Heart left ventricle (tissue), 16 donors: ENCODE measurements around the gene STPG4. TPM values are rescaled to one million over a fixed set of nuclear protein-coding genes. Genes with fewer than 3 reads are reported as not detected.
A peak's percentile ranks its signal among the peaks of the same experiment; 100 is the strongest.

Experiments
- ATAC-seq, 4 donors: fragments of 200-7000 bp; cut with Tn5 transposase; one replicate each; pipeline ENCODE4 v1.9.1; 2020 to 2022; ENCODE audit warnings: moderate library complexity in 4 of 4, mild to moderate bottlenecking in 3 of 4, moderate number of reproducible peaks in 1 of 4
- DNase-seq, 5 donors: peaks; one replicate each; pipeline ENCODE4 v3.0.0-alpha.2; 2020
- H3K27ac ChIP-seq, 12 donors: fragments of 200-600 bp; sonication (generic) in 4 of 12; one replicate each; pipeline versions ENCODE4 v1.5.0 to v1.8.0; 2016 to 2022; ENCODE audit warnings: mild to moderate bottlenecking in 2 of 12
- H3K27me3 ChIP-seq, 9 donors: fragments of 200-600 bp; sonication (generic) in 2 of 9; one replicate each; pipeline versions ENCODE4 v1.5.1 to v1.8.0; 2016 to 2022; ENCODE audit warnings: mild to moderate bottlenecking in 3 of 9
- H3K36me3 ChIP-seq, 9 donors: fragments of 200-600 bp; sonication (generic) in 2 of 9; one replicate each; pipeline versions ENCODE4 v1.5.0 to v1.8.0; 2018 to 2022; ENCODE audit warnings: mild to moderate bottlenecking in 2 of 9
- H3K4me1 ChIP-seq, 12 donors: fragments of 200-600 bp; sonication (generic) in 4 of 12; one replicate each; pipeline versions ENCODE4 v1.5.0 to v1.8.0; 2016 to 2022; ENCODE audit warnings: mild to moderate bottlenecking in 3 of 12
- H3K4me3 ChIP-seq, 12 donors: fragments of 200-600 bp; sonication (generic) in 4 of 12; one replicate each; pipeline versions ENCODE4 v1.5.0 to v1.8.0; 2017 to 2022; ENCODE audit warnings: mild to moderate bottlenecking in 9 of 12, moderate library complexity in 4 of 12
- H3K9me3 ChIP-seq, 12 donors: fragments of 200-600 bp; sonication (generic) in 4 of 12; one replicate each; pipeline versions ENCODE4 v1.5.0 to v1.8.0; 2016 to 2022; ENCODE audit warnings: mild to moderate bottlenecking in 1 of 12
- CTCF ChIP-seq, 12 donors: fragments of 200-600 bp; sonication (generic) in 4 of 12; IDR thresholded peaks; one replicate each; pipeline versions ENCODE4 v1.5.0 to v1.8.0; 2018 to 2022; ENCODE audit warnings: antibody characterized with exemption in 12 of 12, mild to moderate bottlenecking in 5 of 12
- POLR2A ChIP-seq, 2 donors: fragments of 450-650 bp; IDR thresholded peaks; one replicate each; pipeline ENCODE4 v1.6.1; 2017; ENCODE audit warnings: antibody characterized with exemption in 2 of 2, mild to moderate bottlenecking in 2 of 2, moderate library complexity in 2 of 2
- WGBS, 4 donors: extraction: QIAGEN DNeasy Blood & Tissue Kit in 2 of 4; methylation state at CpG; one replicate each; pipeline versions ENCODE4 v1.1.5 to v1.1.7; 2013 to 2018; 5-methylcytosine and 5-hydroxymethylcytosine counted together
- intact Hi-C, 10 donors: fragments of 100-400 bp; cut with DNase I; formaldehyde crosslinking; loops; one replicate each; pipeline versions ENCODE4 v1.11.1 to v1.14.2; 2022
- polyA plus RNA-seq, 2 donors: library from polyadenylated mRNA; stranded (reverse); fragments of 200-250 nt; gene quantifications; one replicate each; pipeline ENCODE4 v1.2.3, GENCODE V29; 2013
- total RNA-seq, 9 donors: library from RNA; depleted of rRNA in 2 of 9; stranded (reverse); fragments of >200 nt in 2 of 9; fragmentation: NEBNext Ultra II Directional in 3 of 9; extraction: Animal tissue kit (Norgen Biotek cat#: 25700) in 3 of 9; gene quantifications; one replicate each; pipeline versions ENCODE4 v1.1.0 to v1.2.4, GENCODE V29; 2016 to 2023
- donor health status: ischemic (EF 13 %, LVEDD 7.1; RV severe dilation, severe dysfunction).
- donor health status: healthy with polysubstance abuse.
- donor health status: DM: no; HTN: yes; CAD: no.
- donor health status: DM: no; HTN: no; CAD: no.
- donor health status: ischemic (EF 25% LVEDD 6.9; RV normal size, moderate dysfunction).
- donor health status: ischemic (EF 25% LVEDD 5.7; RV mildly dilated, moderate dysfunction).
- donor health status: healthy.
- donor health status: DM: yes; HTN: yes; CAD: no.
- donor health status: ischemic (EF 35%, LVEDD 5.7; RV mildly dilated, moderate dysfunction).
- donor health status: nonischemic (EF 11% LVEDD 7.7; RV severe dilation, severe dysfunction).
- donor health status: DM: yes; HTN: yes; CAD: no.
- donor health status: PGD.
- donor health status: ischemic (EF 29% LVEDD 5.4; RV normal size, mild dysfunction).
- donor health status: nonischemic (EF 23%, LVEDD 6.1; RV moderate dilation, normal function).

STPG4 gene
- total and polyA plus RNA-seq, 11 donors = 0.52 TPM; not detected in 10

- H3K27ac ChIP-seq = no peak overlapping the region
- ATAC-seq = no peak
Observed at GRCh38 chr2:47179388-47179787, 24.3 kb upstream of the STPG4 start.

DNA sequence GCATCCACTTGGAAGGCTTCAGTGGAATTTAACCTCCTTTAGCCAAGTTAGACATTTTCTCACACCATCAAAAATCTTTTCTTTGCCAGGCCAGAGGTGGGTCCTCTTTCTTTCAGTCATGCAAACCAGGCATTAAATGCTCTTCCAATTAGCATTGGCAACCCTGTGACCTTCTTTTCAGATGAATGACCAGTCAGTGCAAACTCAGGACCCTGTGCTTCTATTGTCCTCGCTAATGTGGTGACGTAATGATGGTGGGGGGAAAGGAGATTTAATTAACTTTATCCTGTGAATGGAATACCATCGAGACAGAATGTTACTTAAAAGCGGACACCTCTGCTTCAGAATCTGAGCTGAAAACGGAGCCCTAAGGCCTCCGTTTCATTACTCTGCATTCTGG lies 23.2 kb upstream of the STPG4 start:
- DNase-seq (no peak), ATAC-seq (no peak)
- TF ChIP-seq CTCF (IDR thresholded peaks at IDR 0.05) = no peak
- no peak for TF ChIP-seq POLR2A (IDR thresholded peaks at IDR 0.05)
- WGBS, 4 donors = 95 to 98% (median 97%) methylated on average over 6 of the region's 6 CpGs
- Histone ChIP-seq H3K36me3 (peaks cover 0 to 2% (median 0%) of the 10 kb centered on the region in 9 donors), H3K27me3 (no peaks in the 10 kb centered on the region), H3K27ac (no peak overlapping the region), H3K9me3 (no peaks in the 10 kb centered on the region), H3K4me3 (no peak overlapping the region), H3K4me1 (peaks cover 0 to 22% (median 13%) of the 10 kb centered on the region in 12 donors)
- intact Hi-C loops = no loop called here

More at GRCh38 chr2:47179388-47179787, 24.3 kb upstream of the STPG4 start:
- H3K4me1 ChIP-seq = peaks cover 0 to 12% (median 4%) of the 10 kb centered on the region in 12 donors
- no peak overlapping the region for H3K4me3 ChIP-seq
- intact Hi-C loops = no loop called here
- H3K36me3 ChIP-seq = no peaks in the 10 kb centered on the region
- no peak for DNase-seq
- WGBS, 4 donors = 90 to 96% (median 92%) methylated on average over 6 of the region's 6 CpGs
- no peak for TF ChIP-seq POLR2A (IDR thresholded peaks at IDR 0.05)
- no peaks in the 10 kb centered on the region for H3K27me3 ChIP-seq
- no peaks in the 10 kb centered on the region for H3K9me3 ChIP-seq

GRCh38 chr2:47177043-47177565 lies 22.0 kb upstream of the STPG4 start:
- Histone ChIP-seq H3K27me3 (no peaks in the 10 kb centered on the region), H3K27ac (peak overlapping the region; percentile 96 to 100 (median 98)), H3K4me1 (peaks cover 4 to 34% (median 24%) of the 10 kb centered on the region in 12 donors), H3K36me3 (peaks cover 0 to 3% (median 0%) of the 10 kb centered on the region in 9 donors), H3K9me3 (no peaks in the 10 kb centered on the region), H3K4me3 (peak overlapping the region; percentile 70 to 99 (median 94))
- no peak for DNase-seq
- intact Hi-C loops = no loop called here
- no peak for ATAC-seq
- TF ChIP-seq POLR2A (IDR thresholded peaks at IDR 0.05) = no peak
- peak in 1 of 12 donors; percentile 3 for TF ChIP-seq CTCF (IDR thresholded peaks at IDR 0.05)
- 11 to 17% (median 14%) methylated on average over 16 of the region's 16 CpGs for WGBS, 4 donors

GRCh38 chr2:47174733-47175361 lies 19.7 kb upstream of the STPG4 start:
- TF ChIP-seq CTCF (IDR thresholded peaks at IDR 0.05) (no peak), POLR2A (IDR thresholded peaks at IDR 0.05) (no peak)
- Histone ChIP-seq H3K36me3 (peaks cover 0 to 17% (median 10%) of the 10 kb centered on the region in 9 donors), H3K4me1 (peaks cover 10 to 57% (median 47%) of the 10 kb centered on the region in 12 donors), H3K9me3 (no peaks in the 10 kb centered on the region), H3K4me3 (peak overlapping the region; percentile 70 to 99 (median 94)), H3K27ac (peak overlapping the region; percentile 96 to 100 (median 98)), H3K27me3 (no peaks in the 10 kb centered on the region)
- DNase-seq (peak in 4 of 5 donors; percentile 36 to 52 (median 48)), ATAC-seq (peak; percentile 2 to 30 (median 20))
- WGBS, 4 donors = 1 to 2% (median 1%) methylated on average over 14 to 15 of the region's 15 CpGs
- intact Hi-C loops = no loop called here
